NCI-H2107 (cell line): ENCODE data around the gene CORO2A.
"Not testable (repeated sequence)": the region's sequence is repeated elsewhere in the genome, so short reads cannot be mapped to it uniquely, and the experiment has no call there.

Experiments used
- DNase-seq: peaks from one replicate; lab custom pipeline; 2025; lab: John Stamatoyannopoulos, UW

The CORO2A gene

GRCh38 chr9:98084396-98084795 lies 108.0 kb downstream of the CORO2A start:
- no peak for DNase-seq

DNA sequence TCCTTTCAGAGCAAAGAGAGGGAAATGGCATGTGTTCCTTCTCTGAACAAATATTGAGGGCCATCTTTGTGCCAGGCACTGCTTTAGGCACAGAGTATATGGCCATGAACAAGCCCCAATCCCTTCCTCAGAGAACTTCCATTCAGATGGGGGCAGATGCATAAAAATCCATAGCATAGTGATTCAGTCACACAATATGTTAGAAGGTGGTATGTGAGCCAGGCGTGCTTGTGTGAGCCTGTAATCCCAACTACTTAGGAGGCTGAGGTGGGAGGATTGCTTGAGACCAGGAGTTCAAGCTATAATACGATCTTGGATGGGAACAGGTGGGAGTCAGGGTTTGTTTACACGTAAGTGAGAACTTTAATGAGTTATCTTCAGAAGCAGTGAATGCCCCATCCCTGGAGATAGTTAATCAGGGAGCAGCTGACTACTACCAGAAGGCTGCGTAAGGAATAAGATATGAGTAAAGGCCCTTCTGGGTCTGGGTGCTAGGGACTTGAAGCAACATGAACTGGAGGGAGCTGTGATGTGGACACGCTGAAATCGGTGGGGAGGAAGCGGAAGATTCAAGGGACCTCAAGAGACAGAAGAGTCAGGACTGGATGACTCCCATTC lies 108.8 kb downstream of the CORO2A start:
- no peak for DNase-seq

GRCh38 chr9:98083061-98083501 lies 109.4 kb downstream of the CORO2A start:
- no peak for DNase-seq

- DNase-seq, result no peak
Observed at GRCh38 chr9:98081477-98082219, 110.8 kb downstream of the CORO2A start.

DNA sequence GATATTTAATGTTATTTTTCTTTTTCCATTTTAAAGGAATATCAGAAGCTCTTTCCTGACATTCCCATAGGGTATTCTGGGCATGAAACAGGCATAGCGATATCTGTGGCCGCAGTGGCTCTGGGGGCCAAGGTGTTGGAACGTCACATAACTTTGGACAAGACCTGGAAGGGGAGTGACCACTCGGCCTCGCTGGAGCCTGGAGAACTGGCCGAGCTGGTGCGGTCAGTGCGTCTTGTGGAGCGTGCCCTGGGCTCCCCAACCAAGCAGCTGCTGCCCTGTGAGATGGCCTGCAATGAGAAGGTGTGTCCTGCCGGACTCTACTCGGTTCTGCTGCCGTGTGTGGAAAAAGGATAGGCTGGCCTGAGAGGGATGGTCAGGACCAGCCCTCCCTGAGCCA lies 111.7 kb downstream of the CORO2A start:
- DNase-seq, result no peak

DNA sequence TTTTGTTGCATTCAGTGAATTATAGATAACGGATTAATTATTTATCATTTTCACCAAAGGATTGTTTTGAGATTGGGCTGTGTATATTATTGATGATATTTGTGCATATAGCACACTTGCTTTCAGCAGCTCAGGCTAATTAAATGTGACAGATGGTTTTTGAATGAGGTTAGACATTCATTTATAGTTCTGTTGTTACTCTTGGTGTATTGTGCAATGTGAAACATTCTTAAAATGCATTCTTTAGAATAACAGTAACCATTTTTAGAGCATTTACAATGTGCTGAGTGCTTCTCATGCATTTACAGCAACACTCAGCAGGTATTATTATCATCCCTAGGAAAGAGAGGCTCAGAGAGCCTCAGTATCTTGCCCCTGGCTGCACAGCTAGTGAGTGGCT lies 112.1 kb downstream of the CORO2A start:
- no peak for DNase-seq

- no peak for DNase-seq
Observed at GRCh38 chr9:98078895-98079294, 113.5 kb downstream of the CORO2A start.

- not testable (repeated sequence) for DNase-seq
Observed at GRCh38 chr9:98076514-98076890, 115.9 kb downstream of the CORO2A start.

- DNase-seq, result no peak
Observed at GRCh38 chr9:98075332-98075805, 117.1 kb downstream of the CORO2A start.

- DNase-seq, result peak; percentile 22
Observed at GRCh38 chr9:98074115-98074990, 118.1 kb downstream of the CORO2A start.

GRCh38 chr9:98071737-98072136 lies 120.7 kb downstream of the CORO2A start:
- no peak for DNase-seq
